Parathyroid adenoma (tissue), 2 donors: ENCODE measurements around the gene TDP1.
A peak's percentile ranks its signal among the peaks of the same experiment; 100 is the strongest.

Source experiments
- H2AFZ ChIP-seq: fragments of 300-600 bp; sonication (generic); one replicate; pipeline ENCODE4 v1.7.0; 2017; ENCODE audit warnings: antibody characterized with exemption, mild to moderate bottlenecking
- H3K27ac ChIP-seq: fragments of 300-600 bp; sonication (generic); one replicate; pipeline ENCODE4 v1.7.0; 2017
- H3K27me3 ChIP-seq: fragments of 300-600 bp; sonication (generic); one replicate; pipeline ENCODE4 v1.7.0; 2017; ENCODE audit warnings: low read length; ENCODE audit not compliant: control insufficient read depth, insufficient read depth
- H3K36me3 ChIP-seq: fragments of 300-600 bp; sonication (generic); one replicate; pipeline ENCODE4 v1.7.0; 2017; ENCODE audit warnings: low read length; ENCODE audit not compliant: control insufficient read depth, insufficient read depth
- H3K4me1 ChIP-seq: fragments of 300-600 bp; sonication (generic); one replicate; pipeline ENCODE4 v1.7.0; 2017; ENCODE audit warnings: control low read depth
- H3K4me2 ChIP-seq: fragments of 300-600 bp; sonication (generic); one replicate; pipeline ENCODE4 v1.7.0; 2017; ENCODE audit warnings: low read length
- H3K4me3 ChIP-seq: fragments of 300-600 bp; sonication (generic); one replicate; pipeline ENCODE4 v1.7.0; 2017; ENCODE audit warnings: low read depth, low read length
- H3K79me2 ChIP-seq: fragments of 300-600 bp; sonication (generic); one replicate; pipeline ENCODE4 v1.7.0; 2017; ENCODE audit warnings: control low read depth
- H3K9ac ChIP-seq: fragments of 300-600 bp; sonication (generic); one replicate; pipeline ENCODE4 v1.7.0; 2017; ENCODE audit warnings: mild to moderate bottlenecking
- H3K9me3 ChIP-seq: fragments of 300-600 bp; sonication (generic); one replicate; pipeline ENCODE4 v1.7.0; 2017; ENCODE audit warnings: low read length; ENCODE audit not compliant: control insufficient read depth
- CTCF ChIP-seq: fragments of 300-600 bp; sonication (generic); IDR thresholded peaks from one replicate; pipeline ENCODE4 v1.7.0; 2017; ENCODE audit warnings: antibody characterized with exemption, mild to moderate bottlenecking
- donor health status: primary hyperparathyroidism.

TDP1 gene

DNA sequence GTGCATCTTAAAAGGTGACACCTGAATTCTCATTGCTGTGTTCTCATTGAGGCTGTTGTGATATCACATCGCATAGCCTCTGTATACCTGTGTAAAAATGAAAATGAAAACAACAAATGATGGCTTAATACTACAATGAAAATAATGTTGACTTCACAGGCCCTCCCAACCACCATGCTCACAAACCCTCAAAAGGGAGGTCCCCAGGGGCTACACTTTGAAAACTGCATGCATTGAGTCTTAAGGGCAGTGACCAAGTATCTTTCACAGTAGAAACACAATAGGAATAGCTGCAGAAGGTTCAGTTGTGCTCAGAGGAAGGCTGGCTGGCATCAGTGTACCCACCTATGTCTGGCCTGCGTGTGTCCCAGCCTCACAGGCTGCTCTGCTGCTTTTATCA lies 78.4 kb downstream of the TDP1 start:
- Histone ChIP-seq H3K9me3 (no peaks in the 10 kb centered on the region), H2AFZ (no peak overlapping the region), H3K36me3 (no peaks in the 10 kb centered on the region), H3K79me2 (no peaks in the 10 kb centered on the region), H3K27me3 (no peaks in the 10 kb centered on the region), H3K4me1 (peaks cover 8% of the 10 kb centered on the region), H3K4me3 (no peak overlapping the region), H3K4me2 (no peak overlapping the region), H3K27ac (no peak overlapping the region), H3K9ac (no peak overlapping the region)
- no peak for TF ChIP-seq CTCF

GRCh38 chr14:90034835-90035525 lies 79.3 kb downstream of the TDP1 start:
- H2AFZ ChIP-seq: no peak overlapping the region
- H3K79me2 ChIP-seq: no peaks in the 10 kb centered on the region
- no peak overlapping the region for H3K4me3 ChIP-seq
- H3K36me3 ChIP-seq: no peaks in the 10 kb centered on the region
- TF ChIP-seq CTCF: no peak
- H3K4me1 ChIP-seq: peaks cover 8% of the 10 kb centered on the region
- no peaks in the 10 kb centered on the region for H3K9me3 ChIP-seq
- H3K9ac ChIP-seq: no peak overlapping the region
- peak overlapping the region; percentile 16 for H3K27ac ChIP-seq
- H3K27me3 ChIP-seq: no peaks in the 10 kb centered on the region
- H3K4me2 ChIP-seq: peak overlapping the region; percentile 9

GRCh38 chr14:90039253-90040010 lies 83.7 kb downstream of the TDP1 start:
- no peak overlapping the region for H3K27ac ChIP-seq
- H3K9ac ChIP-seq: no peak overlapping the region
- H2AFZ ChIP-seq: no peak overlapping the region
- H3K4me2 ChIP-seq: no peak overlapping the region
- no peak for TF ChIP-seq CTCF
- no peak overlapping the region for H3K4me3 ChIP-seq
- no peaks in the 10 kb centered on the region for H3K36me3 ChIP-seq
- H3K9me3 ChIP-seq: no peaks in the 10 kb centered on the region
- H3K4me1 ChIP-seq: peaks cover 6% of the 10 kb centered on the region
- H3K27me3 ChIP-seq: no peaks in the 10 kb centered on the region
- no peaks in the 10 kb centered on the region for H3K79me2 ChIP-seq

DNA sequence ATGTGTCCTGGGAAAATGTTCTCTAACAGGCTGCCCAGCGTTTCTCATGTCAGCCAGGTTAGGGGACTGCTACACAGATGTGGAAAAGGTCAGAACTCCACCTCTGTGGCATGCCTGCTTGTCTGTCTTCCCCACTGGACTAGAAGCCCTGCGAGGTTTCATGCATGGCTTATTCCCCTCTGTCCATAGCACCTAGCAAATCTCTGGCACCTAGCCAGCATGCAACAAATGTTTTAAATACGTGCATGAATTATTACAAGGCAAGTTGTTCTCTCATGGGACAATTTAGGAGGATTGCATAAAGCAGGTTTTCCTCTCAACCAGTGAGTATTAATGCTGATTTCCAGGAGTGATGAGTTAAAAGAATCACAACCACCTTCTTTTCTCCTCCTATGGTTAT lies 84.7 kb downstream of the TDP1 start:
- Histone ChIP-seq H3K27me3 (no peaks in the 10 kb centered on the region), H2AFZ (no peak overlapping the region), H3K27ac (no peak overlapping the region), H3K9me3 (no peaks in the 10 kb centered on the region), H3K9ac (no peak overlapping the region), H3K36me3 (no peaks in the 10 kb centered on the region), H3K4me1 (no peaks in the 10 kb centered on the region), H3K4me3 (no peak overlapping the region), H3K4me2 (no peak overlapping the region), H3K79me2 (no peaks in the 10 kb centered on the region)
- no peak for TF ChIP-seq CTCF
